Astrocyte of the cerebellum (primary cell): ENCODE results near the gene C1GALT1C1L.
"Not testable (repeated sequence)": the region's sequence is repeated elsewhere in the genome, so short reads cannot be mapped to it uniquely, and the experiment has no call there.

ENCODE experiments used
- DNase-seq: peaks from one replicate; pipeline ENCODE4 v3.0.0-alpha.2; 2011; ENCODE audit warnings: low read depth
- H3K4me3 ChIP-seq: 2 replicates; pipeline ENCODE4 v1.5.1; 2011; ENCODE audit warnings: mild to moderate bottlenecking, low read depth, low read length, moderate library complexity
- in situ Hi-C: cut with HindIII; loops from 2 replicates; pipeline ENCODE4 v1.10.0; 2017; ENCODE audit warnings: low sequenced_read_pairs
- TF ChIP-seq, protein P1 (sequence below): IDR thresholded peaks from 2 replicates; pipeline ENCODE4 v1.5.1; 2012; ENCODE audit warnings: low read length, low read depth, moderate library complexity, mild to moderate bottlenecking; ENCODE audit errors: missing control alignments

Gene C1GALT1C1L

DNA sequence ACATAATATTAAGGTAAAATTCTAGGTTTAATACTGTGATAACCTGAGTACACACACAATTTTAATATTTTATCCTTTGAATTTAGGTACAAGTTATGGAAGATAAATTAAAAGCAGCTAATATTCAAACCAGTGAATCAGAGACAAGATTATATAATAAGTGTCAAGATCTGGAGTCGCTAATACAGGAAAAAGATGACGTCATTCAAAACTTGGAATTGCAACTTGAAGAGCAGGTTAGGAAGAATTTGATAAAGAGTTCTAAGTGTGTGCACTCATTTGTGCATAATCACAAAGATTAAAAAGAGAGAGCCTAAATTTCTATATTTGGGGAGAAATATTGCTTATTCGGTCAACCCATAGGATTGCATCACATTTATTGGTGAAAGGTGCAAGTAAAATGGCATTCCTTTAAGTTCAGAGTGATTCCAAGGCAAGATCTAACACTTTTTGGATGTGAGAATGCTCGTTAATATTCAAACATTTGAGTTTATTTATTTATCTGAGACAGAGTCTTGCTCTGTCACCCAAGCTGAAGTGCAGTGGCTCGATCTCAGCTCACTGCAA, 16.3 kb upstream of the C1GALT1C1L start:
- H3K4me3 ChIP-seq, result no peak overlapping the region
- TF ChIP-seq, protein P1, sequence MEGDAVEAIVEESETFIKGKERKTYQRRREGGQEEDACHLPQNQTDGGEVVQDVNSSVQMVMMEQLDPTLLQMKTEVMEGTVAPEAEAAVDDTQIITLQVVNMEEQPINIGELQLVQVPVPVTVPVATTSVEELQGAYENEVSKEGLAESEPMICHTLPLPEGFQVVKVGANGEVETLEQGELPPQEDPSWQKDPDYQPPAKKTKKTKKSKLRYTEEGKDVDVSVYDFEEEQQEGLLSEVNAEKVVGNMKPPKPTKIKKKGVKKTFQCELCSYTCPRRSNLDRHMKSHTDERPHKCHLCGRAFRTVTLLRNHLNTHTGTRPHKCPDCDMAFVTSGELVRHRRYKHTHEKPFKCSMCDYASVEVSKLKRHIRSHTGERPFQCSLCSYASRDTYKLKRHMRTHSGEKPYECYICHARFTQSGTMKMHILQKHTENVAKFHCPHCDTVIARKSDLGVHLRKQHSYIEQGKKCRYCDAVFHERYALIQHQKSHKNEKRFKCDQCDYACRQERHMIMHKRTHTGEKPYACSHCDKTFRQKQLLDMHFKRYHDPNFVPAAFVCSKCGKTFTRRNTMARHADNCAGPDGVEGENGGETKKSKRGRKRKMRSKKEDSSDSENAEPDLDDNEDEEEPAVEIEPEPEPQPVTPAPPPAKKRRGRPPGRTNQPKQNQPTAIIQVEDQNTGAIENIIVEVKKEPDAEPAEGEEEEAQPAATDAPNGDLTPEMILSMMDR, result no peak
- no peak for DNase-seq
- in situ Hi-C loops, result no loop called here

DNA sequence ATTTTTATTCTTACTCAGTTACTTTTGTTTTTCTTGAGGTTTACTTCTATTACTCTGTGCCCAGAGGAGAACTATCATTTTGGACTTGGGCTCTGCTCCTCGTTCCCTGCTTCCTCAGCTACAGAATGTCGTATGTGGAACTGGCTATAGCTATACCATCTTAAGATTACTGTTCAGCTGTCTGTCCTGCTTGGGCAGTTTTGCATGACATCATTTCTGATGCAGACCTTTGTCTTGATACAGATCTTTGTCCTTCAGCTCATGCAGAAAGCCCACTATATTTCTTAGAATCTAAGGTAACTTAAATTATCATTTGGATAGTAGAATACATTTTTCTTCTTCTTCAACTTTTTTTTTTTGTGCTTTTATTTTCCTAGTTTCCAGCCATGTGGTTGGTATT, 13.8 kb upstream of the C1GALT1C1L start:
- in situ Hi-C loops, result no loop called here
- DNase-seq, result no peak
- no peak overlapping the region for H3K4me3 ChIP-seq
- TF ChIP-seq, protein P1, result no peak

DNA sequence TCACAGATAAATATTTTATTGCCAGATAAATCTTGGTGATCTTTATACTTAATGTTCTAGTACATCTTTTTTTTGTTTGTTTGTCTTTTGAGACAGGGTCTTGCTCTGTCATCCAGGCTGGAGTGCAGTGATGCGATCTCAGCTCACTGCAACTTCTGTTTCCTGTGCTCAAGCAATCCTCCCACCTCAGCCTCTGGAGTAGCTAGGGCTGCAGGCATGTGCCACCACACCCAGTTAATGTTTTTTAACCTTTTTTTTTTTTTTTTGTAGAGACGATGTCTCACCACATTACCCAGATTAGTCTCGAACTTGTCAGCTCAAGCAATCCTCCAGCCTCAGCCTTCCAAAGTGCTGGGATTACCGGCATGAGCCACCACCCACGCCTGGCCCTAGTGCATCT, 9.1 kb upstream of the C1GALT1C1L start:
- H3K4me3 ChIP-seq, result no peak overlapping the region
- DNase-seq, result no peak
- in situ Hi-C loops, result no loop called here
- TF ChIP-seq, protein P1, result no peak

DNA sequence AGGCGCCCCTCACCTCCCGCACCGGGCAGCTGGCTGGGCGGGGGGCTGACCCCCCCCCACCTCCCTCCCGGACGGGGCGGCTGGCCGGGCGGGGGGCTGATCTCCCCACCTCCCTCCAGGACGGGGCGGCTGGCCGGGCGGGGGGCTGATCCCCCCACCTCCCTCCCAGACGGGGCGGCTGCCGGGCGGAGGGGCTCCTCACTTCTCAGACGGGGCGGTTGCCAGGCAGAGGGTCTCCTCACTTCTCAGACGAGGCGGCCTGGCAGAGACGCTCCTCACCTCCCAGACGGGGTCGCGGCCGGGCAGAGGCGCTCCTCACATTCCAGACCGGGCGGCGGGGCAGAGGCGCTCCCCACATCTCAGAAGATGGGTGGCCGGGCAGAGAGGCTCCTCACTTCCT, 1.6 kb upstream of the C1GALT1C1L start:
- DNase-seq, in situ Hi-C loops, H3K4me3 ChIP-seq: not testable (repeated sequence)

DNA sequence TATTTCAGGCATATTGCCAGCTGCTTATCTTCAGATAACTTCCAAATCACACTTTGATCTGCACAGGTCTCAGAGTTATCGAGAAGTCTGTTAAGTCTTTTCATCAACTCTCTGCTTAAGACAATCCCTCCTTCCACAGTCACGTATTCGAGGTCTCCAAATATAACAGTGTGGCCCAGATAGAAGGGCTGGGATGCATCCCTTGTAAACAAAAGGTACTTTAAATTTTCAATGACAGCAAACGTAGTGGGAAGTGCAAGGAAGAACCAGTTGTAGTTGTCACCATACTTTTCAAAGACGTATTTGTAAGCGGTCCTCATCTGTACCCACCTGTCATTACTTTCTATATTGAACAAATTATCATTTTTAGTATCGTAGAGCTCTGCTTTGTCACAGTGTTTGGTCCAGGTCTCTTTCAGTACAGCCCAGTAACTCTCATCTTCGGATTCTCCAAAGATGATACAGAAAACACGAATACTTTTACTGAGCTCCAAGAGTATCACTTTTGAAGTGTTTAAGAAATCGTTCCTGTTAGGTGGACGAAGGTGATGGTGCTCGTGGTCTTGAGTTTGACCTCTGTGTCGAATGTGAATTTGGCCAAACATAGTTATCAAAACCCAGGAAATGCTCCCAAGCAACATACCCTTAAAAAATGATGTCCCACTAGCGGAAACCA, 445 bp downstream of the C1GALT1C1L start:
- in situ Hi-C loops, result no loop called here
- TF ChIP-seq, protein P1, result no peak
- no peak for DNase-seq

DNA sequence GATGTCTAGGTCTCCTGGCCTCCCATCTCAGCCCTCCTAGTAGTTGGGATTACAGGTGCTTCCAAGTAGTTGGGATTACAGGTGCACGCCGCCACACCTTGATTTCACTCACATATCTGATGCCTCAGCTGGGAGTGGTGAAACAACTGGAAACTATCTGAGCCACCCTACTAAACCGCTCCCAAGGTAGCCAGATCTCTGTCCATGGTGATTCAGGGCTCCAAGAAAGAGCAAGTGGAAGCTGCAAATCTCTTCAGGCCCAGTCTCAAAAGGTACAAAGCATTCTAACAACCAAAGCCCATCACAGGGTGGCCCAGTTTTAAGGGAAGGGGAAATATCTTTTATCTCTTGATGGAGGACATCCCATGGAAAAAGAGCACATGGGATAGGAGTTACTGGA, 19.0 kb downstream of the C1GALT1C1L start:
- TF ChIP-seq, protein P1, result no peak
- no peak for DNase-seq
- no peak overlapping the region for H3K4me3 ChIP-seq
- in situ Hi-C loops, result no loop called here

More for the DNA sequence above, 445 bp downstream of the C1GALT1C1L start:
- peak overlapping the region; percentile 38 for H3K4me3 ChIP-seq

DNA sequence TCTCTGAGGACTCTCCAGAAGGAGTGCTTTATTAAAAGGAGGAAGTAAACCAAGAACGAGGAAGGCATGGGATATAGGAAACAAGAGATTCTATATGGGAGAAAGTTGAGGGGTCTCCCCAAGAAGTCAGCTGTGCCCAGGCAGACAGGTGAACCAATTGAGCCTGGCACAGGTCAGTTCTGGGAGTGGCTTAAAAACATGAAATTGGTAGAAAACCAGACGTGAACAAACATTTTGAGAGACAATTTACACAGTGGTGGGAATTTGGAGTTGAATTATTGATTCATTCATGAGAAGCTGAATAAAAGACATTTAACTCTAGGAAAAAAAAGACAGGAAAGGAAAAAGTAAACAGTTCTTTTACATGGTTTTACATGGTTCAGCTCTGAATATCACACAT, 22.7 kb downstream of the C1GALT1C1L start:
- TF ChIP-seq, protein P1, result no peak
- no peak for DNase-seq
- no peak overlapping the region for H3K4me3 ChIP-seq
- in situ Hi-C loops, result no loop called here
